Sigmoid colon (tissue), 7 donors: ENCODE measurements around the gene CNTN1. TPM values are rescaled to one million over a fixed set of nuclear protein-coding genes. Genes with fewer than 3 reads are reported as not detected.
"Not testable (repeated sequence)": the region's sequence is repeated elsewhere in the genome, so short reads cannot be mapped to it uniquely, and the experiment has no call there.

ENCODE experiments used
- DNase-seq: peaks from one replicate; pipeline ENCODE4 v3.0.0-alpha.2; 2019
- H3K27ac ChIP-seq, 4 donors: fragments of 200-600 bp; sonication (generic); one replicate each; pipeline ENCODE4 v1.5.1; 2016 to 2019; ENCODE audit warnings: mild to moderate bottlenecking in 1 of 4
- H3K27me3 ChIP-seq, 3 donors: fragments of 200-600 bp; sonication (generic); one replicate each; pipeline ENCODE4 v1.5.1; 2019; ENCODE audit warnings: mild to moderate bottlenecking in 1 of 3
- H3K36me3 ChIP-seq, 4 donors: fragments of 200-600 bp; sonication (generic); one replicate each; pipeline ENCODE4 v1.5.1; 2016 to 2019
- H3K4me1 ChIP-seq, 4 donors: fragments of 200-600 bp; sonication (generic); one replicate each; pipeline ENCODE4 v1.5.1; 2017 to 2019
- H3K4me3 ChIP-seq, 4 donors: fragments of 200-600 bp; sonication (generic); one replicate each; pipeline ENCODE4 v1.5.1; 2017 to 2019; ENCODE audit warnings: mild to moderate bottlenecking in 2 of 4, moderate library complexity in 1 of 4
- H3K9me3 ChIP-seq, 4 donors: fragments of 200-600 bp in 3 of 4; sonication (generic) in 3 of 4; one replicate each; pipeline versions ENCODE4 v1.5.1 to v1.6.1; 2013 to 2019
- CTCF ChIP-seq, 4 experiments: fragments of 450-650 bp in 3 of 4; fragments of 200-600 bp in 1 of 4; IDR thresholded peaks; one replicate each; pipeline ENCODE4 v1.5.1; 2016 to 2019; ENCODE audit warnings: antibody characterized with exemption in 4 of 4, mild to moderate bottlenecking in 3 of 4, moderate library complexity in 2 of 4
- EP300 ChIP-seq, 4 donors: sonication (generic); formaldehyde crosslinking; IDR thresholded peaks; one replicate each; pipeline ENCODE4 v1.6.1; 2017; ENCODE audit warnings: antibody characterized with exemption in 4 of 4
- POLR2A ChIP-seq, 2 donors: fragments of 450-650 bp; IDR thresholded peaks; one replicate each; pipeline ENCODE4 v1.6.1; 2016; ENCODE audit warnings: antibody characterized with exemption in 2 of 2, mild to moderate bottlenecking in 2 of 2, moderate library complexity in 2 of 2
- POLR2AphosphoS5 ChIP-seq, 4 donors: sonication (generic); formaldehyde crosslinking; IDR thresholded peaks; one replicate each; pipeline ENCODE4 v1.6.1; 2017; ENCODE audit warnings: antibody characterized with exemption in 4 of 4
- WGBS, 2 donors: extraction: QIAGEN DNeasy Blood & Tissue Kit; methylation state at CpG; one replicate each; pipeline ENCODE4 v1.1.7; 2013; 5-methylcytosine and 5-hydroxymethylcytosine counted together
- intact Hi-C: fragments of 100-400 bp; cut with DNase I; formaldehyde crosslinking; loops from one replicate; pipeline ENCODE4 v1.15.1; 2023
- polyA plus RNA-seq, 3 donors: library from polyadenylated mRNA; stranded (reverse); fragments of 200-250 nt; gene quantifications; one replicate each; pipeline ENCODE4 v1.2.3, GENCODE V29; 2013
- total RNA-seq, 4 donors: library from RNA; depleted of rRNA; stranded (reverse); fragments of >200 nt; gene quantifications; one replicate each; pipeline ENCODE4 v1.1.0, GENCODE V29; 2016
- donor health status: healthy with polysubstance abuse.
- donor health status: Bipolar disorder and iron deficiency.
- donor health status: healthy.

Gene CNTN1
- total and polyA plus RNA-seq, 7 donors = 0.46 to 23.2 (median 5.9) TPM

GRCh38 chr12:41074473-41074769, 382.2 kb downstream of the CNTN1 start:
- no peak overlapping the region for H3K27ac ChIP-seq
- H3K4me3 ChIP-seq = no peak overlapping the region
- no peaks in the 10 kb centered on the region for H3K27me3 ChIP-seq
- H3K36me3 ChIP-seq = no peaks in the 10 kb centered on the region
- WGBS, 2 donors = 68 to 81% methylated on average over 3 of the region's 3 CpGs
- H3K9me3 ChIP-seq = peaks cover 0 to 2% (median 0%) of the 10 kb centered on the region in 4 donors
- DNase-seq = no peak
- TF ChIP-seq CTCF (IDR thresholded peaks at IDR 0.05) = no peak
- TF ChIP-seq POLR2A (IDR thresholded peaks at IDR 0.05) = no peak
- TF ChIP-seq EP300 (IDR thresholded peaks at IDR 0.05) = no peak
- no peak for TF ChIP-seq POLR2AphosphoS5 (IDR thresholded peaks at IDR 0.05)
- H3K4me1 ChIP-seq = no peaks in the 10 kb centered on the region
- intact Hi-C loops = no loop called here

- Histone ChIP-seq H3K27me3 (no peaks in the 10 kb centered on the region), H3K36me3 (no peaks in the 10 kb centered on the region), H3K4me3 (no peak overlapping the region), H3K27ac (no peak overlapping the region), H3K4me1 (no peaks in the 10 kb centered on the region), H3K9me3 (peaks cover 0 to 2% (median 0%) of the 10 kb centered on the region in 4 donors)
- WGBS, 2 donors = 75 to 86% methylated on average over 7 of the region's 7 CpGs
- intact Hi-C loops = no loop called here
- no peak for DNase-seq
- no peak for TF ChIP-seq POLR2A (IDR thresholded peaks at IDR 0.05)
- no peak for TF ChIP-seq POLR2AphosphoS5 (IDR thresholded peaks at IDR 0.05)
- no peak for TF ChIP-seq CTCF (IDR thresholded peaks at IDR 0.05)
Measured at GRCh38 chr12:41076114-41076513, 383.9 kb downstream of the CNTN1 start.

GRCh38 chr12:41081241-41081640, 389.0 kb downstream of the CNTN1 start:
- 0% methylated on average over 1 of the region's 1 CpG for WGBS, 2 donors
- DNase-seq, H3K36me3 ChIP-seq, H3K9me3 ChIP-seq, H3K27ac ChIP-seq, H3K27me3 ChIP-seq, intact Hi-C loops, H3K4me3 ChIP-seq, H3K4me1 ChIP-seq: not testable (repeated sequence)

- peaks cover 0 to 3% (median 0%) of the 10 kb centered on the region in 4 donors for H3K9me3 ChIP-seq
- no peak for TF ChIP-seq POLR2A (IDR thresholded peaks at IDR 0.05)
- no peak for TF ChIP-seq CTCF (IDR thresholded peaks at IDR 0.05)
- no peak for TF ChIP-seq EP300 (IDR thresholded peaks at IDR 0.05)
- no peak for TF ChIP-seq POLR2AphosphoS5 (IDR thresholded peaks at IDR 0.05)
- H3K36me3 ChIP-seq = no peaks in the 10 kb centered on the region
- no peaks in the 10 kb centered on the region for H3K4me1 ChIP-seq
- H3K27ac ChIP-seq = no peak overlapping the region
- no peaks in the 10 kb centered on the region for H3K27me3 ChIP-seq
- DNase-seq = no peak
- intact Hi-C loops = no loop called here
- no peak overlapping the region for H3K4me3 ChIP-seq
- 62 to 85% methylated on average over 2 of the region's 2 CpGs for WGBS, 2 donors
Measured at GRCh38 chr12:41089438-41089837, 397.2 kb downstream of the CNTN1 start.

- Histone ChIP-seq H3K36me3 (no peaks in the 10 kb centered on the region), H3K4me1 (no peaks in the 10 kb centered on the region), H3K27ac (no peak overlapping the region), H3K4me3 (no peak overlapping the region), H3K27me3 (no peaks in the 10 kb centered on the region), H3K9me3 (peaks cover 0 to 3% (median 0%) of the 10 kb centered on the region in 4 donors)
- no peak for DNase-seq
- 85 to 89% methylated on average over 1 of the region's 1 CpG for WGBS, 2 donors
- TF ChIP-seq EP300 (IDR thresholded peaks at IDR 0.05) (no peak), POLR2A (IDR thresholded peaks at IDR 0.05) (no peak), POLR2AphosphoS5 (IDR thresholded peaks at IDR 0.05) (no peak), CTCF (IDR thresholded peaks at IDR 0.05) (no peak)
- intact Hi-C loops = no loop called here
Measured at GRCh38 chr12:41092115-41092514, 399.9 kb downstream of the CNTN1 start.
